PC-9 (cell line): ENCODE results near the gene IMP3. TPM values are rescaled to one million over a fixed set of nuclear protein-coding genes. Genes with fewer than 3 reads are reported as not detected.

Source experiments
- BruUV-seq: library from RNA; stranded (reverse); fragments of 400-500 nt; replicated peaks from 2 replicates; lab custom pipeline; 2021; lab: Mats Ljungman, UMichigan
- CTCF ChIA-PET: fragments of 300-600 bp; sonication (Branson Sonifier 250); formaldehyde crosslinking; loops from one replicate; lab custom pipeline; 2022; ENCODE audit warnings: antibody characterized with exemption; lab: Charles Lee
- POLR2A ChIA-PET: fragments of 300-600 bp; sonication (Branson Sonifier 250); formaldehyde crosslinking; loops from one replicate; lab custom pipeline; 2022; ENCODE audit warnings: antibody characterized with exemption; ENCODE audit not compliant: unreplicated experiment; lab: Charles Lee
- DNase-seq, 2 experiments: peaks; one replicate each; pipeline versions ENCODE4 v3.0.0 to v3.0.0-alpha.2; 2015 to 2022; ENCODE audit warnings: mixed read lengths in 1 of 2
- H2AFZ ChIP-seq: fragments of 200-600 bp; sonication (generic); 2 replicates; pipeline ENCODE4 v1.8.1; 2017; ENCODE audit warnings: antibody characterized with exemption
- H3F3A ChIP-seq: fragments of 200-600 bp; sonication (generic); 2 replicates; pipeline ENCODE4 v1.8.1; 2017; ENCODE audit warnings: antibody characterized with exemption, mild to moderate bottlenecking, low read depth; ENCODE audit not compliant: insufficient read depth
- H3K27ac ChIP-seq: fragments of 200-600 bp; sonication (generic); 2 replicates; pipeline ENCODE4 v1.6.1; 2016; ENCODE audit warnings: mixed run types
- H3K27me3 ChIP-seq: fragments of 200-600 bp; sonication (generic); 2 replicates; pipeline ENCODE4 v1.6.1; 2016; ENCODE audit warnings: low read depth, mixed run types; ENCODE audit not compliant: insufficient read depth
- H3K36me3 ChIP-seq: fragments of 200-600 bp; sonication (generic); 2 replicates; pipeline ENCODE4 v1.6.1; 2016; ENCODE audit warnings: low read depth, mixed run types
- H3K4me1 ChIP-seq: fragments of 200-600 bp; sonication (generic); replicated peaks from 2 replicates; pipeline ENCODE4 v1.6.1; 2016; ENCODE audit warnings: mixed run types; ENCODE audit not compliant: insufficient read depth
- H3K4me2 ChIP-seq: fragments of 200-600 bp; sonication (generic); 2 replicates; pipeline ENCODE4 v1.6.1; 2017; ENCODE audit warnings: mixed run types
- H3K4me3 ChIP-seq: fragments of 200-600 bp; sonication (generic); 2 replicates; pipeline ENCODE4 v1.6.1; 2016; ENCODE audit warnings: mixed run types
- H3K79me2 ChIP-seq: fragments of 200-600 bp; sonication (generic); 2 replicates; pipeline ENCODE4 v1.6.1; 2017; ENCODE audit warnings: low read depth, mixed run types
- H3K9me2 ChIP-seq: fragments of 200-600 bp; sonication (generic); 2 replicates; pipeline ENCODE4 v1.8.1; 2017; ENCODE audit warnings: mild to moderate bottlenecking; ENCODE audit not compliant: insufficient read depth
- H3K9me3 ChIP-seq: fragments of 200-600 bp; sonication (generic); 2 replicates; pipeline ENCODE4 v1.8.1; 2016; ENCODE audit warnings: low read depth; ENCODE audit not compliant: insufficient read depth
- H4K20me1 ChIP-seq: fragments of 200-600 bp; sonication (generic); 2 replicates; pipeline ENCODE4 v1.8.1; 2017; ENCODE audit not compliant: insufficient read depth
- CTCF ChIP-seq: fragments of 200-600 bp; sonication (generic); conservative IDR thresholded peaks from 2 replicates; pipeline ENCODE4 v1.6.1; 2017; ENCODE audit warnings: mixed run types, antibody characterized with exemption, mild to moderate bottlenecking, moderate library complexity
- EZH2 ChIP-seq: fragments of 200-600 bp; sonication (generic); IDR thresholded peaks from 2 replicates; pipeline ENCODE4 v1.8.0; 2017; ENCODE audit warnings: antibody characterized with exemption, low read depth
- intact Hi-C: fragments of 100-400 bp; cut with micrococcal nuclease; formaldehyde crosslinking; loops from one replicate; pipeline ENCODE4 v1.10.0; 2022; ENCODE audit not compliant: unreplicated experiment
- total RNA-seq: library from RNA; stranded (reverse); gene quantifications from 2 replicates; pipeline ENCODE4 v1.2.3, GENCODE V29; 2021

Gene IMP3
- total RNA-seq, 1 experiment from 2014 or later, result 53.0 TPM

- POLR2A ChIA-PET, result no interaction called here
- Histone ChIP-seq H3F3A (peaks cover 45% of the 10 kb centered on the region), H3K36me3 (0 out of 2 replicates have a peak, but pooled peaks cover 4% of the 10 kb centered on the region), H3K9me2 (no peaks in the 10 kb centered on the region), H4K20me1 (peaks cover 6% of the 10 kb centered on the region; the same call in 1 of the 2 replicates), H2AFZ (no peak overlapping the region), H3K27me3 (no peaks in the 10 kb centered on the region), H3K9me3 (no peaks in the 10 kb centered on the region), H3K27ac (no peak overlapping the region), H3K79me2 (peaks cover 18% of the 10 kb centered on the region), H3K4me1 (peaks cover 49% of the 10 kb centered on the region), H3K4me2 (peak overlapping the region; percentile 48), H3K4me3 (no peak overlapping the region)
- CTCF ChIA-PET, result interaction anchor here (1.2 kb wide), 1 partner anchor 9 kb away, joined by 4 read pairs; no protein-coding TSS in a partner anchor
- DNase-seq, result no peak
- BruUV-seq, result no TSS peak
- TF ChIP-seq EZH2 (no peak), CTCF (no peak)
- intact Hi-C loops, result no loop called here
Measured at GRCh38 chr15:75659928-75660645, 20.1 kb upstream of the IMP3 start.

GRCh38 chr15:75659141-75659771, 19.2 kb upstream of the IMP3 start:
- peaks cover 27% of the 10 kb centered on the region for H3K79me2 ChIP-seq
- TF ChIP-seq EZH2, result no peak
- H2AFZ ChIP-seq, result no peak overlapping the region
- H3K36me3 ChIP-seq, result 0 out of 2 replicates have a peak, but pooled peaks cover 7% of the 10 kb centered on the region
- no peaks in the 10 kb centered on the region for H3K27me3 ChIP-seq
- H3K27ac ChIP-seq, result no peak overlapping the region
- no peaks in the 10 kb centered on the region for H3K9me2 ChIP-seq
- H3K9me3 ChIP-seq, result no peaks in the 10 kb centered on the region
- ChIA-PET POLR2A (no interaction called here), CTCF (no interaction called here)
- H3K4me2 ChIP-seq, result no peak overlapping the region
- H3F3A ChIP-seq, result peaks cover 36% of the 10 kb centered on the region
- BruUV-seq, result no TSS peak
- H3K4me1 ChIP-seq, result peaks cover 46% of the 10 kb centered on the region
- H3K4me3 ChIP-seq, result no peak overlapping the region
- no peak for DNase-seq
- intact Hi-C loops, result no loop called here
- peaks cover 6% of the 10 kb centered on the region; the same call in 1 of the 2 replicates for H4K20me1 ChIP-seq

- intact Hi-C loops, result no loop called here
- H3F3A ChIP-seq, result peaks cover 23% of the 10 kb centered on the region; the same call in 1 of the 2 replicates
- CTCF ChIA-PET, result no interaction called here
- no peaks in the 10 kb centered on the region for H3K9me3 ChIP-seq
- H4K20me1 ChIP-seq, result peaks cover 22% of the 10 kb centered on the region
- peaks cover 44% of the 10 kb centered on the region for H3K4me1 ChIP-seq
- H3K4me3 ChIP-seq, result no peak overlapping the region
- no peak for TF ChIP-seq CTCF
- no peak for TF ChIP-seq EZH2
- 0 out of 2 replicates have a peak, but pooled peaks cover 7% of the 10 kb centered on the region for H3K36me3 ChIP-seq
- H3K9me2 ChIP-seq, result no peaks in the 10 kb centered on the region
- DNase-seq, result no peak
- no TSS peak for BruUV-seq
- no peaks in the 10 kb centered on the region for H3K27me3 ChIP-seq
- no peak overlapping the region for H3K27ac ChIP-seq
- no peak overlapping the region for H3K4me2 ChIP-seq
- peaks cover 44% of the 10 kb centered on the region for H3K79me2 ChIP-seq
- no peak overlapping the region for H2AFZ ChIP-seq
- POLR2A ChIA-PET, result no interaction called here
Measured at GRCh38 chr15:75656813-75657212, 16.8 kb upstream of the IMP3 start.
